Suprapubic skin (tissue), 4 donors: ENCODE measurements around the gene STX1A. TPM values are rescaled to one million over a fixed set of nuclear protein-coding genes. Genes with fewer than 3 reads are reported as not detected.
A peak's percentile ranks its signal among the peaks of the same experiment; 100 is the strongest.

Source experiments
- DNase-seq, 2 donors: peaks; one replicate each; pipeline ENCODE4 v3.0.0-alpha.2; 2019; ENCODE audit warnings: low spot score in 2 of 2
- H3K27ac ChIP-seq: fragments of 200-600 bp; sonication (generic); one replicate; pipeline ENCODE4 v1.5.1; 2019
- H3K27me3 ChIP-seq: fragments of 200-600 bp; sonication (generic); one replicate; pipeline ENCODE4 v1.5.1; 2019
- H3K36me3 ChIP-seq: fragments of 200-600 bp; sonication (generic); one replicate; pipeline ENCODE4 v1.5.1; 2019
- H3K4me1 ChIP-seq: fragments of 200-600 bp; sonication (generic); one replicate; pipeline ENCODE4 v1.5.1; 2019
- H3K4me3 ChIP-seq: fragments of 200-600 bp; sonication (generic); one replicate; pipeline ENCODE4 v1.5.1; 2019; ENCODE audit warnings: mild to moderate bottlenecking
- H3K9me3 ChIP-seq: fragments of 200-600 bp; sonication (generic); one replicate; pipeline ENCODE4 v1.5.1; 2019
- EP300 ChIP-seq: sonication (generic); formaldehyde crosslinking; IDR thresholded peaks from one replicate; pipeline ENCODE4 v1.6.1; 2017; ENCODE audit warnings: antibody characterized with exemption
- POLR2A ChIP-seq, 2 donors: fragments of 450-650 bp; IDR thresholded peaks; one replicate each; pipeline ENCODE4 v1.6.1; 2017; ENCODE audit warnings: antibody characterized with exemption in 2 of 2, mild to moderate bottlenecking in 2 of 2, moderate library complexity in 2 of 2
- POLR2AphosphoS5 ChIP-seq, 3 donors: sonication (generic); formaldehyde crosslinking; IDR thresholded peaks; one replicate each; pipeline ENCODE4 v1.6.1; 2017; ENCODE audit warnings: antibody characterized with exemption in 3 of 3
- WGBS: methylation state at CpG from one replicate; pipeline ENCODE4 v1.1.5; 2018; 5-methylcytosine and 5-hydroxymethylcytosine counted together
- total RNA-seq, 4 donors: library from RNA; depleted of rRNA; stranded (reverse); fragments of >200 nt; gene quantifications; one replicate each; pipeline ENCODE4 v1.1.0, GENCODE V29; 2016
- TF ChIP-seq, protein P1 (sequence below), 2 donors: fragments of 200-600 bp in 1 of 2; fragments of 450-650 bp in 1 of 2; sonication (generic) in 1 of 2; IDR thresholded peaks; one replicate each; pipeline ENCODE4 v1.5.1; 2016 to 2019; ENCODE audit warnings: antibody characterized with exemption in 2 of 2, mild to moderate bottlenecking in 1 of 2, moderate library complexity in 1 of 2

Gene STX1A
- total RNA-seq, 4 donors from 2014 or later, result 3.3 to 6.0 (median 4.3) TPM

DNA sequence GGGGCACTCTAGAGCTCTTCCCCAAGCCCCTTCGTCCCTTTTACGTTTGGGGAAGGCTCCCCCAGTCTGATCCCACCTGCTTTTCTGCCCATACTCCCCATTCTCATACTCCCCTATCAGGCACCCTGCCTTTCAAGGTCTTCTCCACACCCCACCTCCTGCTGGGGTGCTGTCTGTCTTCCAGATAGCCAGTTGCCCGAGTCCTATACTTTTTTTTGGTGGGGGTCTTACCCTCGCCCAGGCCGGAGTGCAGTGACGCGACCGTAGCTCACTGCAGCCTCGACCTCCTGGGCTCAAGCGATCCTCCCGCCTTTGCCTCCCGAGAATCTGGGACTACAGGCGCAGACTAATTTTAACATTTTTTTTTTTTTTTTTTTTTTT, 19.9 kb upstream of the STX1A start:
- WGBS, result 41% methylated on average over 13 of the region's 13 CpGs
- peaks cover 21% of the 10 kb centered on the region for H3K36me3 ChIP-seq
- peaks cover 40% of the 10 kb centered on the region for H3K4me1 ChIP-seq
- DNase-seq, result no peak
- H3K27ac ChIP-seq, result peak overlapping the region; percentile 84
- no peaks in the 10 kb centered on the region for H3K9me3 ChIP-seq
- no peaks in the 10 kb centered on the region for H3K27me3 ChIP-seq
- TF ChIP-seq POLR2AphosphoS5 (IDR thresholded peaks at IDR 0.05) (no peak), POLR2A (IDR thresholded peaks at IDR 0.05) (no peak), EP300 (no peak)
- TF ChIP-seq, protein P1, sequence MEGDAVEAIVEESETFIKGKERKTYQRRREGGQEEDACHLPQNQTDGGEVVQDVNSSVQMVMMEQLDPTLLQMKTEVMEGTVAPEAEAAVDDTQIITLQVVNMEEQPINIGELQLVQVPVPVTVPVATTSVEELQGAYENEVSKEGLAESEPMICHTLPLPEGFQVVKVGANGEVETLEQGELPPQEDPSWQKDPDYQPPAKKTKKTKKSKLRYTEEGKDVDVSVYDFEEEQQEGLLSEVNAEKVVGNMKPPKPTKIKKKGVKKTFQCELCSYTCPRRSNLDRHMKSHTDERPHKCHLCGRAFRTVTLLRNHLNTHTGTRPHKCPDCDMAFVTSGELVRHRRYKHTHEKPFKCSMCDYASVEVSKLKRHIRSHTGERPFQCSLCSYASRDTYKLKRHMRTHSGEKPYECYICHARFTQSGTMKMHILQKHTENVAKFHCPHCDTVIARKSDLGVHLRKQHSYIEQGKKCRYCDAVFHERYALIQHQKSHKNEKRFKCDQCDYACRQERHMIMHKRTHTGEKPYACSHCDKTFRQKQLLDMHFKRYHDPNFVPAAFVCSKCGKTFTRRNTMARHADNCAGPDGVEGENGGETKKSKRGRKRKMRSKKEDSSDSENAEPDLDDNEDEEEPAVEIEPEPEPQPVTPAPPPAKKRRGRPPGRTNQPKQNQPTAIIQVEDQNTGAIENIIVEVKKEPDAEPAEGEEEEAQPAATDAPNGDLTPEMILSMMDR (IDR thresholded peaks at IDR 0.05), result no peak
- H3K4me3 ChIP-seq, result peak overlapping the region; percentile 78

DNA sequence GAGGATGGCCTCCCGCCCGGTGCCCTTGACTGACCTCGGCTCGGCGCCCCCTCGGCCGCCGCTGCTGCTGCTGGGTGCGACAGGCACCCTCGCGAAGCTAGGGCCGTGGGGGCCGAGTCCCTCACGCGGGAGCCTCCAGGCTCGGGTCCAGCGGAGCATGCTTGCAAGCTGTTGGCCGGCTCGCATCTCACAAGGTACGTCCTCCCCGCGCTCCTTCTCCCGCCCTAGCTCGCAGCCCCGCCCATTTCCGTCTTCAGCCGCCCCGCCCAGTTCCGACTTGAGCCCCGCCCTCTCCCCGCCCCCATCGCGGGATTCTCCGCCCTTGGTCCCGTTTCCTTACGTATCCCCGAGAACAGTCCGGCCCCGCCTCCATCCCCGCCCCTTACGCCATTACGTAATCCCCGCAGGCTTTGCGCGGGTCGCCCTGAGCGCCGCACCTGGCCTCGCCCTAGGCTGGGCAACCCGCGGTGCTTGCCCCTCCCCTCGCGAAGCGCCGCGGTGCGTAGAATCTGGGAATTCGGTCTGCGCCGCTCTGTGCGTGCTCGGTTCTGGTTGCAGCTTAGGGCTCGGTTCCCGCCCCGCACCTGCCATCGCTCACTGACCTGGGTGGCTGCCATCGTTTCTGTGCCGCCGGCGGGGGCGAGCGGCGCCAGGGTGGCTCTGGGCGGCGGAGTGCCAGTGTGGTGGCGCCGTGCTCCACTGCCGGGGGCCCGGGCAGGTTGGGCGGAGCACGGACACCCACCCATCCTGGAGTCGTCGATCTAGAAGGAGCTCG, 19.3 kb upstream of the STX1A start, which contains the start of gene ABHD11:
Gene ABHD11, minus strand, starts transcription at position 191 of the 775 bp plus-strand sequence. Its CDS starts 32 bp downstream, at position 159.
- peak; percentile 99 to 100 for DNase-seq
- H3K27me3 ChIP-seq, result no peaks in the 10 kb centered on the region
- H3K4me3 ChIP-seq, result peak within 1 kb of the TSS; percentile 78
- no peaks in the 10 kb centered on the region for H3K9me3 ChIP-seq
- H3K4me1 ChIP-seq, result peaks cover 40% of the 10 kb centered on the region
- WGBS, result 1% methylated on average over 43 of the region's 84 CpGs
- H3K27ac ChIP-seq, result peak within 1 kb of the TSS; percentile 84
- H3K36me3 ChIP-seq, result peaks cover 21% of the 10 kb centered on the region
- TF ChIP-seq POLR2AphosphoS5 (IDR thresholded peaks at IDR 0.05) (peak in 2 of 3 donors; percentile 33 to 87), POLR2A (IDR thresholded peaks at IDR 0.05) (peak in 1 of 2 donors; percentile 61)
- TF ChIP-seq, protein P1 (IDR thresholded peaks at IDR 0.05), result no peak

DNA sequence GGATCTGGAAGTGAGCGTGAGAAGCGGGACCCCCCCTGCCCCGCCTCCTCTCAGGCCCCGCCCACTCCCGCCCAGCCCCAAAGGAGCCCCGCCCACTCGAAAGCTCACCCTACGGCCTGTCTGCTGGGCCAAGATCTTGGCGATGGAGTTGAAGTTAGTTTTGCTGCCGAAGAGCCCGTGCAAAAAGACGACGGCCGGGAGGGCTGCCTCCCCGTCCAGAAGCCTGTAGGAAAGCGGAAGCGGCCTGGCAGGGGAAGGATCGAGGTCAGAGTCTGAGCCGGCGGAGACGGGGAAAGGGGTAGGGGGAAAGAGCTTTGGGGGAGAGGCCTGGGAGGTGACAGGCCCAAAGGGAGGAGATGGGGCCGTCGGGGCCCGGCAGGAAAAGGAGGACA, 18.7 kb upstream of the STX1A start:
- peak in 1 of 2 donors; percentile 80 for DNase-seq
- peaks cover 37% of the 10 kb centered on the region for H3K4me1 ChIP-seq
- TF ChIP-seq POLR2A (IDR thresholded peaks at IDR 0.05) (no peak), EP300 (no peak), POLR2AphosphoS5 (IDR thresholded peaks at IDR 0.05) (no peak)
- TF ChIP-seq, protein P1 (IDR thresholded peaks at IDR 0.05), result no peak
- peak overlapping the region; percentile 84 for H3K27ac ChIP-seq
- no peaks in the 10 kb centered on the region for H3K9me3 ChIP-seq
- peak overlapping the region; percentile 78 for H3K4me3 ChIP-seq
- WGBS, result 1% methylated on average over 20 of the region's 24 CpGs
- no peaks in the 10 kb centered on the region for H3K27me3 ChIP-seq
- H3K36me3 ChIP-seq, result peaks cover 21% of the 10 kb centered on the region

DNA sequence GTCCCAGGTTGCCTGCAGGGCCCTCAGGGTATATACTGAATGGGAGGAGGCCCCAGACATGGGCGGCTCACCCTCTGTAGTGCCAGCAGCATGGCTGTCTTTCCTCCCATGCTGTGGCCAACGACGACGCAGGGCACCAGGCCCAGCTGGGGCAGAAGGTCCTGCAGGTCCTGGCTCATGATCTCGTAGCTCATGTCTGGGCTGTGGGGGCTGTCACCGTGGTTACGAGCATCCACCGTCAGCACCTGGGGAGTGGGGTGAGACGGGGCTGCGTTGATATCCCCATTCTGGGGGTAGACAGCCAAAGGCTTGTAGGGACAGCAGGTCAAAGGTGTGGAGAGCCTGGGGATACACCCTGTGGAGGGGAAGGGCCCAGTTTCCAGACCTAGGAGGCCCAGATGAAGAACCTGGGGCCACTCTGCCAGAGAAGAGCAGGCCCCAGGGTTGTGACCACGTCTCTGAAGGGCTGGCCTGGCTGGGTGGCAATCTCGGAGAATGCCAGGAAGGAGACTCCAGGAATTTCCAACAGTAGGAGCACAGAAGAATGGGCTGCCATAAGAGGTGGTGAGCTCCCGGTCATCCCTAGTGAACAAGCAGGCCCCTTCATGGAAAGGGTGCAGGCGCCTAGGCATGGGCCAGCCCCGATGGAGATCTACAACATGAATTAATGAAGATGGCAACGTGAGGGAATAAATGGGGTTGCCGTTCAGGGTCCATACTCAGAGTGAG, 18.2 kb upstream of the STX1A start:
- H3K4me1 ChIP-seq, result peaks cover 31% of the 10 kb centered on the region
- H3K27ac ChIP-seq, result peak overlapping the region; percentile 84
- TF ChIP-seq POLR2A (IDR thresholded peaks at IDR 0.05) (no peak), EP300 (no peak), POLR2AphosphoS5 (IDR thresholded peaks at IDR 0.05) (no peak)
- TF ChIP-seq, protein P1 (IDR thresholded peaks at IDR 0.05), result no peak
- no peak for DNase-seq
- no peaks in the 10 kb centered on the region for H3K9me3 ChIP-seq
- no peaks in the 10 kb centered on the region for H3K27me3 ChIP-seq
- peak overlapping the region; percentile 78 for H3K4me3 ChIP-seq
- peaks cover 21% of the 10 kb centered on the region for H3K36me3 ChIP-seq
- WGBS, result 71% methylated on average over 12 of the region's 17 CpGs

DNA sequence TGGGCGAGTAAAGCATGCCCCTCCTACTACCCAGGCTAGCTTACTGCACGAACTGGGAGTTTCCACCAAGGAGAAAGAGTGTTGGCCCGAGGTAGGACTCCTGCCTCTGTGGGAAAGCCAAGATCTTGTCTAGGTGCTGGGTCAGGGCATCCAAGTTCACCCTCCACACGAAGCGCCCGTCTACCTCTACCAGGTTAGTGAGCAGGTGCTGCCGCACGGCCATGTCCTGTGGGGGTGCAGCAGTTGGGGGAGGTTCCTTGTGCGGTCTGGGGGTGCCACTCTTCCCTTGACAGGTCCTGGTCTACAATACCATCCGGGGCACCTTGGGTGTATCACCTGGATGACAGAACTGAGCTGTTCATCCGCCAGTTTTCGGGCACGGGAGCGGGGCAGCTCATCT, 17.4 kb upstream of the STX1A start:
- H3K9me3 ChIP-seq, result no peaks in the 10 kb centered on the region
- no peak overlapping the region for H3K4me3 ChIP-seq
- no peaks in the 10 kb centered on the region for H3K27me3 ChIP-seq
- no peak overlapping the region for H3K27ac ChIP-seq
- H3K36me3 ChIP-seq, result peaks cover 21% of the 10 kb centered on the region
- WGBS, result 63% methylated on average over 3 of the region's 14 CpGs
- DNase-seq, result no peak
- no peak for TF ChIP-seq POLR2A (IDR thresholded peaks at IDR 0.05)
- TF ChIP-seq, protein P1 (IDR thresholded peaks at IDR 0.05), result no peak
- TF ChIP-seq EP300, result no peak
- no peak for TF ChIP-seq POLR2AphosphoS5 (IDR thresholded peaks at IDR 0.05)
- H3K4me1 ChIP-seq, result peaks cover 27% of the 10 kb centered on the region
